ENCODE results near the gene ASB16. TPM values are rescaled to one million over a fixed set of nuclear protein-coding genes. Genes with fewer than 3 reads are reported as not detected.

ASB16 gene
- total and polyA plus RNA-seq, 4 donors, result 0.02 to 0.37 (median 0.08) TPM; not detected in 1

DNA sequence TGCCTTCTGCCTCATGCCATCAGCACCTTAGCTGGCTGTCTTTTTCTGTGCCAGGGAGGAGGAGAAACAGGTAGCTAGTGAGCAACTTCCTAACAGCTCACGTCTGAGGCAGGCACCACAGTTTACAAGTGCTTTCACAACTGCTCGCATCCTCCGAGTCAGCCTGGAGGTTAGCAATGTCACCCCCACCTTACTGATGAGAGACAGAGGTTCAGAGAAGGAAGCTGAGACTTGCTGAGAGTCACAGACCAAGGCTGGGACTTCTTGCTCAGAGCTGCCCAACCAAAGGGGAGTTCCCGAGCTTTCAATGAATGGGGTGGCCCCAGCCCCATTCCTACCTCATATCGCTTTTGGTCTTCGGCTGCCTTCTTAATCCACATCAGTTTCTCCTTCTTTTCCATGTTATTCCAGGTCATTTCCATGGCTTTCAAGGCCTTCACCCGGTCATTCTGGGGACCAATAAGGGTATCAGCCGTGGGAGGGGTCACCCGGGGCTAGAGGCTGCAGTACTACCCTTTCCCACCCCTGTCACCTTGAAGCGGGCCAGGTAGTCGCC, 39.4 kb downstream of the ASB16 start:
- no peak for TF ChIP-seq NR2F2 (IDR thresholded peaks at IDR 0.05)
- TF ChIP-seq TAF1 (conservative IDR thresholded peaks at IDR 0.05), result no peak
- TF ChIP-seq YY1 (IDR thresholded peaks at IDR 0.05), result no peak
- TF ChIP-seq FOXA2 (IDR thresholded peaks at IDR 0.05), result no peak
- no peak for TF ChIP-seq JUND (IDR thresholded peaks at IDR 0.05)
- TF ChIP-seq, protein P1, sequence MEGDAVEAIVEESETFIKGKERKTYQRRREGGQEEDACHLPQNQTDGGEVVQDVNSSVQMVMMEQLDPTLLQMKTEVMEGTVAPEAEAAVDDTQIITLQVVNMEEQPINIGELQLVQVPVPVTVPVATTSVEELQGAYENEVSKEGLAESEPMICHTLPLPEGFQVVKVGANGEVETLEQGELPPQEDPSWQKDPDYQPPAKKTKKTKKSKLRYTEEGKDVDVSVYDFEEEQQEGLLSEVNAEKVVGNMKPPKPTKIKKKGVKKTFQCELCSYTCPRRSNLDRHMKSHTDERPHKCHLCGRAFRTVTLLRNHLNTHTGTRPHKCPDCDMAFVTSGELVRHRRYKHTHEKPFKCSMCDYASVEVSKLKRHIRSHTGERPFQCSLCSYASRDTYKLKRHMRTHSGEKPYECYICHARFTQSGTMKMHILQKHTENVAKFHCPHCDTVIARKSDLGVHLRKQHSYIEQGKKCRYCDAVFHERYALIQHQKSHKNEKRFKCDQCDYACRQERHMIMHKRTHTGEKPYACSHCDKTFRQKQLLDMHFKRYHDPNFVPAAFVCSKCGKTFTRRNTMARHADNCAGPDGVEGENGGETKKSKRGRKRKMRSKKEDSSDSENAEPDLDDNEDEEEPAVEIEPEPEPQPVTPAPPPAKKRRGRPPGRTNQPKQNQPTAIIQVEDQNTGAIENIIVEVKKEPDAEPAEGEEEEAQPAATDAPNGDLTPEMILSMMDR (IDR thresholded peaks at IDR 0.05; ENCODE audit: low read depth, low read length, missing input control), result no peak
- TF ChIP-seq ZBTB33 (IDR thresholded peaks at IDR 0.05), result no peak
- no peak for TF ChIP-seq RAD21 (IDR thresholded peaks at IDR 0.05)
- no peak for TF ChIP-seq GABPA (IDR thresholded peaks at IDR 0.05 in 1 of 2, conservative IDR thresholded peaks at IDR 0.05 in 1 of 2)
- no peak for TF ChIP-seq FOXA1 (IDR thresholded peaks at IDR 0.05)
- no peak overlapping the region for H3K27ac ChIP-seq (ENCODE audit: low read depth in 1 of 2, low read length in 2 of 2)
- no peaks in the 10 kb centered on the region for H3K9me3 ChIP-seq (ENCODE audit: control insufficient read depth in 4 of 4, low read length in 3 of 4)
- H3K36me3 ChIP-seq (ENCODE audit: control insufficient read depth in 4 of 4, insufficient read depth in 3 of 4, low read depth in 1 of 4, low read length in 3 of 4), result peaks cover 5 to 45% (median 33%) of the 10 kb centered on the region in 4 donors
- WGBS, result 70% methylated on average over 11 of the region's 11 CpGs
- no peak overlapping the region for H3K4me3 ChIP-seq (ENCODE audit: low read depth in 1 of 3, low read length in 3 of 3)
- H3K27me3 ChIP-seq (ENCODE audit: control insufficient read depth in 4 of 4, insufficient read depth in 4 of 4, low read length in 3 of 4), result no peaks in the 10 kb centered on the region
- peaks cover 0 to 12% (median 5%) of the 10 kb centered on the region in 4 donors for H3K4me1 ChIP-seq (ENCODE audit: control insufficient read depth in 4 of 4, insufficient read depth in 4 of 4, low read length in 3 of 4)
- DNase-seq (ENCODE audit: low spot score), result no peak
- no peak overlapping the region for H3K9ac ChIP-seq (ENCODE audit: low read depth in 1 of 2, low read length in 2 of 2)

- 34% methylated on average over 64 of the region's 64 CpGs for WGBS
- TF ChIP-seq RAD21 (IDR thresholded peaks at IDR 0.05) (peak; percentile 89 to 93), EGR1 (IDR thresholded peaks at IDR 0.05; ENCODE audit: low read depth in 2 of 2) (peak in 1 of 2 donors; percentile 71), HNF4A (conservative IDR thresholded peaks at IDR 0.05) (no peak), SP1 (IDR thresholded peaks at IDR 0.05) (no peak)
- TF ChIP-seq, protein P1 (IDR thresholded peaks at IDR 0.05; ENCODE audit: low read depth, low read length, missing input control), result peak; percentile 97
- no peak overlapping the region for H3K4me3 ChIP-seq (ENCODE audit: low read depth in 1 of 3, low read length in 3 of 3)
- peaks cover 0 to 12% (median 5%) of the 10 kb centered on the region in 4 donors for H3K4me1 ChIP-seq (ENCODE audit: control insufficient read depth in 4 of 4, insufficient read depth in 4 of 4, low read length in 3 of 4)
- H3K27ac ChIP-seq (ENCODE audit: low read depth in 1 of 2, low read length in 2 of 2), result no peak overlapping the region
- no peaks in the 10 kb centered on the region for H3K9me3 ChIP-seq (ENCODE audit: control insufficient read depth in 4 of 4, low read length in 3 of 4)
- DNase-seq (ENCODE audit: low spot score), result peak; percentile 92
- no peaks in the 10 kb centered on the region for H3K27me3 ChIP-seq (ENCODE audit: control insufficient read depth in 4 of 4, insufficient read depth in 4 of 4, low read length in 3 of 4)
- peaks cover 8 to 52% (median 40%) of the 10 kb centered on the region in 4 donors for H3K36me3 ChIP-seq (ENCODE audit: control insufficient read depth in 4 of 4, insufficient read depth in 3 of 4, low read depth in 1 of 4, low read length in 3 of 4)
- H3K9ac ChIP-seq (ENCODE audit: low read depth in 1 of 2, low read length in 2 of 2), result no peak overlapping the region
These were observed 40.1 kb downstream of the ASB16 start for GRCh38 chr17:44210342-44211192.

All from liver (tissue), 9 donors.